ENCODE data around the gene TERC.
A peak's percentile ranks its signal among the peaks of the same experiment; 100 is the strongest.

Gene TERC

GRCh38 chr3:169764882-169765612 is at the start of gene TERC:
TSS of gene TERC (minus strand) at chr3:169765060.
- Mint-ChIP-seq H3K27ac (peak within 1 kb of the TSS; percentile 62), H3K36me3 (ENCODE audit: low read depth) (peaks cover 17% of the 10 kb centered on the region), H3K27me3 (ENCODE audit: low read depth, poor library complexity) (peaks cover 3% of the 10 kb centered on the region), H3K4me1 (peaks cover 10% of the 10 kb centered on the region), H3K4me3 (peak within 1 kb of the TSS; percentile 89), H3K9me3 (peaks cover 31% of the 10 kb centered on the region)
- peak; percentile 51 for DNase-seq
- no peak for TF ChIP-seq CTCF (IDR thresholded peaks at IDR 0.05)

DNA sequence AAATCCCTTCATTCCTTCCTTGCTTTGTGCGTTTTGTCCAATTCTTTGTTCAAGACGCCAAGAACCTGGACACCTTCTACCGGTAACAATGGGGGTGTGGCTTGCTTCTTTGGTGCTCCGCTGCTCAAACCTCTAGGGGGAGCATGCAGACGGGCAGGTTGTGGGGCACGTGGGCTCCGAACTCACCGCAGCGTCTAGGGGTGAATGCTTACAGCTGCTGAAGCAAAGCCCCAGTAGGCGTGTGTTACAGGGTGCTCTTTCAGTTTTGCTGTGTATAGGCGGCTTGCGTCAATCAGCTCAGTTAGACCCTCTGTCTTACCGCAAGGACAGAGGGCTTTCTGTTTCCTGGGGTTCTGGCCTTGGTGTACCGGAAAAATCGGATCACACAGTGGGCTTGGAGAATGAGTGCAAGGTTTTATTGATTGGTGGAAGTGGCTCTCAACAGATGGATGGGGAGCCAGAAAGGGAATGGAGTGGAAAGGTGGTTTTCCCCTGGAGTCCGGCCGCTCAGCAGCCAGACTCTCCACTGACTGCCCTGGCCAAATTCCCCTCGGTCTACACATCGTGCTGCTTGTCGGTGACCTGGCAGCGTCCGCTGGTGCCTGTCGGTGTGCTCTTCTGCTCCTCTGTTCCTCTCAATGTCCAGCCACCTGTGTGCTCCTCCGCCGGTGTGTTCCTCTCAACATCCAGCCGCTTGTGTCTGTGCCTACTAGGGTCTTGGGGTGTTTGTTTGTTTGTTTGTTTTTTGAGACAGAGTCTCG is 49.1 kb upstream of the TERC start:
- H3K27ac Mint-ChIP-seq: peak overlapping the region; percentile 21
- H3K27me3 Mint-ChIP-seq (ENCODE audit: low read depth, poor library complexity): peaks cover 9% of the 10 kb centered on the region
- H3K36me3 Mint-ChIP-seq (ENCODE audit: low read depth): no peaks in the 10 kb centered on the region
- DNase-seq: no peak
- TF ChIP-seq CTCF (IDR thresholded peaks at IDR 0.05): no peak
- H3K4me1 Mint-ChIP-seq: peaks cover 19% of the 10 kb centered on the region
- peaks cover 40% of the 10 kb centered on the region for H3K9me3 Mint-ChIP-seq
- peak overlapping the region; percentile 84 for H3K4me3 Mint-ChIP-seq

DNA sequence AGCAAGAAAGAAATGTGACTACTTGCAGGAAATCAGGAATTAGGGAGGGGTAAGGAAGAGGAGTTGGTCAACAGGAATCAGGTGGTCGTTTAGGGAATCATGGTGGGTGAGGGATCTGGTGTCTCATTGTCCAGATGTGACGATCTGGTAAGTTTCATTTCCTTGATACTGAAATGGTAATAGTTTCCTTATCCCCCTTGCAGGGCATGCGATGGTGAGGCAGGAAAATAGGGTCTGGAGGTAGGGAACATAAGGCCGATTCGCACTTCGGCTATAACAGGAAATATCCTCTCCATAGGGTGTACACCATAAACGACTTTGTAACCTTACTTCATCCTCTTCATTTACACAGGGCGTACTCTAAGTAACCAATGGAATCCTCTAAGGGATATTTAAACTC is 48.4 kb upstream of the TERC start:
- Mint-ChIP-seq H3K9me3 (peaks cover 40% of the 10 kb centered on the region), H3K27me3 (ENCODE audit: low read depth, poor library complexity) (peaks cover 9% of the 10 kb centered on the region), H3K4me1 (peaks cover 19% of the 10 kb centered on the region)

DNA sequence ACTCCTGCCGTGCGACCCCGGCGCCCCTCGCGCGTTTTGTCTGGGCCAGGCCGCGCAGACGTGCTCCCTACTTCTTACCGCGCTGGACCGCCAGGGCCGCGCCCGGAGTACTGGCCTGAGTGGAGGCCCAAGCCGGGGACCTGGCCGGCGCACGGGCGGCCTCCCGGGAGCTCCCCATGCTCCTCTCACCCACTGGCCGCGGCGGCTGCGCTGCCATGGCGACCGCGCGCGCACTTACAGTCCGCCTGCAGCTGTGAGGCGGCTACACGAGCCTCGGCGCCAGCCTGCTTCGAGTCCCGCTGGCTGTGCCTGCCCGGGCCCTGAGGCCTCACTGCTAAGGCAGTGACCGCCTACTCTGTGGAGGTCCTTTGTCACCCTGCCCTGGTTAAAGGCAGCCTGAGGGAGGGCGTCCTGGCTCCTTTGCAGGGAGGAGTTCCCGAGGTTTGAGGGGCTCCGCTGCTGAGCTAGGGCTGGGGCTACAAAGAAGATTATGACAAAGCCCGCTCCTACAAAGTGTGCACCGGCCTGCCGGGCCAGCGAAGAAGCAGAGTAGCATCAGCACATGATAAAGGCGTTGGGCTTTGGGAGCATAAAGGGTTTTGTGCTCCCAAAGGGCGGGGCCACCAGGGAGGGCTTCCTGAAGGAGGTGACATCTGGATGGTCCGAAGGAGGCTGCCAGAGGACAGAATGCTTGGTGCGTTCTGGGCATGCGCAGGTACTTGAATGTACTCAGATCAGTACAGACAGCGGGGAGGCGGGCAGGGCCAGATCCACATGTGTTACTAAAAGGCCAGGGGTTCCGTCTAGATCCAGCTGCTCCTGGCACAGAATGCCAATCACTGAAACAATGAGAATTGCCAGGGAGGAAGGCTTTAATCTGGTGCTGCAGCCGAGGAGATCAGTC is 47.7 kb upstream of the TERC start, which contains the start of the genes LRRC34 and LRRIQ4:
Gene LRRC34 (minus strand): TSS at position 573 of the 904 bp plus-strand sequence. CDS start 356 bp downstream, at position 217.
Gene LRRIQ4 (plus strand): TSS at position 539 of the 904 bp plus-strand sequence. CDS start 9,052 bp downstream, outside the sequence.
- peak; percentile 73 for DNase-seq
- peaks cover 19% of the 10 kb centered on the region for H3K4me1 Mint-ChIP-seq
- peaks cover 4% of the 10 kb centered on the region for H3K36me3 Mint-ChIP-seq (ENCODE audit: low read depth)
- peak within 1 kb of the TSS; percentile 84 for H3K4me3 Mint-ChIP-seq
- TF ChIP-seq CTCF (IDR thresholded peaks at IDR 0.05): no peak
- peak within 1 kb of the TSS; percentile 77 for H3K27ac Mint-ChIP-seq
- peaks cover 9% of the 10 kb centered on the region for H3K27me3 Mint-ChIP-seq (ENCODE audit: low read depth, poor library complexity)
- peaks cover 40% of the 10 kb centered on the region for H3K9me3 Mint-ChIP-seq

More for the DNA sequence above, 48.4 kb upstream of the TERC start:
- no peak for DNase-seq
- peaks cover 2% of the 10 kb centered on the region for H3K36me3 Mint-ChIP-seq (ENCODE audit: low read depth)
- TF ChIP-seq CTCF (IDR thresholded peaks at IDR 0.05): no peak
- H3K27ac Mint-ChIP-seq: peak overlapping the region; percentile 77
- peak overlapping the region; percentile 84 for H3K4me3 Mint-ChIP-seq

GRCh38 chr3:169811631-169812331 is 46.9 kb upstream of the TERC start:
- Mint-ChIP-seq H3K36me3 (ENCODE audit: low read depth) (peaks cover 4% of the 10 kb centered on the region), H3K9me3 (peaks cover 40% of the 10 kb centered on the region), H3K4me1 (peaks cover 19% of the 10 kb centered on the region), H3K4me3 (peak overlapping the region; percentile 84), H3K27me3 (ENCODE audit: low read depth, poor library complexity) (peaks cover 9% of the 10 kb centered on the region), H3K27ac (no peak overlapping the region)
- TF ChIP-seq CTCF (IDR thresholded peaks at IDR 0.05): no peak
- DNase-seq: no peak

Data from nephron progenitor cell (in vitro differentiated cells).